ENCODE results near the gene ERCC8. TPM values are rescaled to one million over a fixed set of nuclear protein-coding genes. Genes with fewer than 3 reads are reported as not detected.

ERCC8 gene
- total RNA-seq, 1 experiment from 2014 or later: 15.1 TPM

- TF ChIP-seq, protein P1, sequence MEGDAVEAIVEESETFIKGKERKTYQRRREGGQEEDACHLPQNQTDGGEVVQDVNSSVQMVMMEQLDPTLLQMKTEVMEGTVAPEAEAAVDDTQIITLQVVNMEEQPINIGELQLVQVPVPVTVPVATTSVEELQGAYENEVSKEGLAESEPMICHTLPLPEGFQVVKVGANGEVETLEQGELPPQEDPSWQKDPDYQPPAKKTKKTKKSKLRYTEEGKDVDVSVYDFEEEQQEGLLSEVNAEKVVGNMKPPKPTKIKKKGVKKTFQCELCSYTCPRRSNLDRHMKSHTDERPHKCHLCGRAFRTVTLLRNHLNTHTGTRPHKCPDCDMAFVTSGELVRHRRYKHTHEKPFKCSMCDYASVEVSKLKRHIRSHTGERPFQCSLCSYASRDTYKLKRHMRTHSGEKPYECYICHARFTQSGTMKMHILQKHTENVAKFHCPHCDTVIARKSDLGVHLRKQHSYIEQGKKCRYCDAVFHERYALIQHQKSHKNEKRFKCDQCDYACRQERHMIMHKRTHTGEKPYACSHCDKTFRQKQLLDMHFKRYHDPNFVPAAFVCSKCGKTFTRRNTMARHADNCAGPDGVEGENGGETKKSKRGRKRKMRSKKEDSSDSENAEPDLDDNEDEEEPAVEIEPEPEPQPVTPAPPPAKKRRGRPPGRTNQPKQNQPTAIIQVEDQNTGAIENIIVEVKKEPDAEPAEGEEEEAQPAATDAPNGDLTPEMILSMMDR (IDR thresholded peaks at IDR 0.05 in 2 of 3, conservative IDR thresholded peaks at IDR 0.05 in 1 of 3; ENCODE audit: borderline replicate concordance in 1 of 3, insufficient read depth in 1 of 3, low read depth in 2 of 3, low read length in 2 of 3): no peak
- no peak for TF ChIP-seq JUND (IDR thresholded peaks at IDR 0.05)
- no peak for TF ChIP-seq ATF3 (IDR thresholded peaks at IDR 0.05)
- no peak for TF ChIP-seq SIN3A (IDR thresholded peaks at IDR 0.05; ENCODE audit: low read depth)
- TF ChIP-seq ZNF274 (IDR thresholded peaks at IDR 0.05; ENCODE audit: low read depth, low read length): no peak
- no peak for TF ChIP-seq SRF (IDR thresholded peaks at IDR 0.05; ENCODE audit: low read depth)
These were observed 26.4 kb downstream of the ERCC8 start (continued) for GRCh38 chr5:60918466-60918865.

GRCh38 chr5:60916646-60917045 lies 28.2 kb downstream of the ERCC8 start:
- BruUV-seq (replicated peaks): no TSS peak
- Histone ChIP-seq H3K27me3 (ENCODE audit: insufficient read depth, low read length) (no peaks in the 10 kb centered on the region), H3K36me3 (ENCODE audit: control insufficient read depth in 1 of 2, insufficient read depth in 2 of 2, low read length in 2 of 2) (peaks cover 0 to 5% of the 10 kb centered on the region in 2 experiments; a peak in 2 of 4 replicates), H4K20me1 (ENCODE audit: insufficient read depth) (no peaks in the 10 kb centered on the region), H3K4me1 (ENCODE audit: control insufficient read depth in 1 of 2, insufficient read depth in 2 of 2, low read length in 2 of 2) (no peaks in the 10 kb centered on the region), H2AFZ (ENCODE audit: low read depth, low read length, poor library complexity, severe bottlenecking) (no peak overlapping the region), H3K79me2 (ENCODE audit: insufficient read depth, low read length) (no peaks in the 10 kb centered on the region), H3K27ac (ENCODE audit: low read depth, low read length) (no peak overlapping the region), H3K9ac (ENCODE audit: low read length) (no peak overlapping the region), H3K9me2 (ENCODE audit: insufficient read depth) (no peaks in the 10 kb centered on the region), H3K9me3 (ENCODE audit: control insufficient read depth in 1 of 2, insufficient read depth in 1 of 2, low read depth in 1 of 2, low read length in 2 of 2) (no peaks in the 10 kb centered on the region), H3K4me3 (replicated peaks in 1 of 2; ENCODE audit: low read depth in 1 of 2, low read length in 2 of 2) (no peak overlapping the region), H3K4me2 (ENCODE audit: low read length) (no peak overlapping the region)
- ATAC-seq (no peak), DNase-seq (ENCODE audit: low read depth, low spot score) (no peak)
- POLR2A ChIA-PET: no interaction called here
- CTCF ChIA-PET: no interaction called here
- TF ChIP-seq ZFX (IDR thresholded peaks at IDR 0.05): no peak
- TF ChIP-seq REST (IDR thresholded peaks at IDR 0.05; ENCODE audit: low read depth): no peak
- TF ChIP-seq EZH2 (IDR thresholded peaks at IDR 0.05): no peak
- no peak for TF ChIP-seq FOSL1 (IDR thresholded peaks at IDR 0.05; ENCODE audit: low read depth)
- no peak for TF ChIP-seq SP1 (IDR thresholded peaks at IDR 0.05; ENCODE audit: low read depth)
- intact Hi-C loops (cut with micrococcal nuclease): no loop called here
- RAD21 ChIA-PET (ENCODE audit: low non-redundant PET in 1 of 2, low total read pairs in 2 of 2, uncharacterized antibody in 2 of 2, unreplicated experiment in 2 of 2): no interaction called here
